GM19239 (cell line): ENCODE data around the gene CRIP2.

Source experiments
- DNase-seq: peaks from one replicate; pipeline ENCODE4 v3.0.0; 2011; ENCODE audit warnings: low spot score; ENCODE audit not compliant: insufficient read length
- FAIRE-seq: peaks from 2 replicates; lab custom pipeline; 2011; peaks lifted over from hg19 to GRCh38; lab: Jason Lieb, UNC

CRIP2 gene

DNA sequence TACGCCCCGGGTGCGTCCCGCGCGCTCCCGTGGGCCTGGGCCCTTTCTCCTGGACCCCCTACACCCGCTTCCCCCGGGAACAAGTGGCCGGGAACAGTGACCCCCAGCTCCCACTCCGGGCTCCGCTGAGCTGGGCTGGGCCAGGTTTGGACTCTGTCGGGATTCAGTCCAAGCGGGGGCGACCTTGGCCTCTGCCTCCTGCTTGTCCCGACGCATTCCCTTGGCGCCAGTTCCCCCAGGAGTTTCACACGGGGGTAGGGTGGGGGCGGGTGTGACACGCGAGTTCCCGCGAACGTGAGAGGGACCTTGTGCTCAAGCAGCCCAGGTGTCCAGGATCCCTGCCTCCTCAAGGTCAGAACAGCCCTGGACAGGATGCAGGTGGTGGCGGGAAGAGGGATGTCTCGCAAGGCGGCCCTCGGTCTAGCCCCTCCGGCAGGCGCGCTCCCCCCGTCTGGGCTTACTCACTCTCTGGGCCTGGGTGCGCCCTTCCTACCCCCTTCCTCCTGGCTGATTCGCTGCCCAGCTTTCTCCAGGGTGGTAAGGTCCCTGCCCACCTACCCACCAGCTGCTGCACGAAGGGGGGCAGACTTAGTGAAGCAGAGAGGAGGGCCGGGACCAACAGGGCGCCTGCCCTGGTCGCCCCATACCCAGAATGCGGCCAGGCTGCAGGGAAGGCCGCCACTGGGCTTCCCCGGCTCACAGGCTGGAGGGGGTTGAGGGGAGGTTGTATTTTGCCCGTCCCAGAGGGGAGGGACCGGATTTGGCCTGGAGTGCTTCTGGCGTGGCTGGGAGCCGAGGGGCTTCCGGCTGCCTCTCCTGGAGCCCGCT, 862 bp downstream of the CRIP2 start:
- FAIRE-seq (no peak), DNase-seq (no peak)

GRCh38 chr14:105476097-105476830, 1.6 kb downstream of the CRIP2 start:
- FAIRE-seq = no peak

GRCh38 chr14:105476831-105477659, 2.4 kb downstream of the CRIP2 start:
- FAIRE-seq = no peak
- no peak for DNase-seq

More at GRCh38 chr14:105476097-105476830, 1.6 kb downstream of the CRIP2 start:
- no peak for DNase-seq

GRCh38 chr14:105477660-105478397, 3.2 kb downstream of the CRIP2 start:
- no peak for FAIRE-seq
- no peak for DNase-seq

DNA sequence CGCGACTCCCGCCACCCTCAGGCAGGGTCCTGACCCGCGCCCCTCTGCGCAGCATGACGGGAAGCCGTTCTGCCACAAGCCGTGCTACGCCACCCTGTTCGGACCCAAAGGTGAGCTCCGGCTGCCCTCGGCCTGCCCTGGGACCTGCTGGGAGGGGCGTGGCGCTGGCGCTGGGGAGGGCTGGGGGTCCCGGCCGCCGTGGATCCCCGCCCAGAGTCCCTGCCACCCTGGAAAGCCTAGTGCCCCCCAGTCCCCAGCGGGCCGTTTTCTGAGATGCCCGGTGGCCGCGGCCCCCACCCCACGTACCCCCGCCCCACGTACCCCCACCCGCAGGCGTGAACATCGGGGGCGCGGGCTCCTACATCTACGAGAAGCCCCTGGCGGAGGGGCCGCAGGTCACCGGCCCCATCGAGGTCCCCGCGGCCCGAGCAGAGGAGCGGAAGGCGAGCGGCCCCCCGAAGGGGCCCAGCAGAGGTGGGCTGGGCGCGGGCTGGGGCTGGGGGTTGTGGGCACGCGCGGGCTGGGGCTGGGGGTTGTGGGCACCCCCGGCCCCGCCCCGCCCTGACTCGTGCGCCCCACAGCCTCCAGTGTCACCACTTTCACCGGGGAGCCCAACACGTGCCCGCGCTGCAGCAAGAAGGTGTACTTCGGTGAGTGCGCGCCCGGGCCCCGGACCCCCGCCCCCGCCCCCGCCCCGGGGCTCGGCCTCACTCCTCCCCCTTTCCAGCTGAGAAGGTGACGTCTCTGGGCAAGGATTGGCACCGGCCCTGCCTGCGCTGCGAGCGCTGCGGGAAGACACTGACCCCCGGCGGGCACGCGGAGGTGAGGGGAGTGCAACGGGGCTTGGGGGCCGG, 4.0 kb downstream of the CRIP2 start:
- DNase-seq = no peak
- no peak for FAIRE-seq

GRCh38 chr14:105479431-105480158, 5.0 kb downstream of the CRIP2 start:
- FAIRE-seq = no peak
- DNase-seq = no peak

DNA sequence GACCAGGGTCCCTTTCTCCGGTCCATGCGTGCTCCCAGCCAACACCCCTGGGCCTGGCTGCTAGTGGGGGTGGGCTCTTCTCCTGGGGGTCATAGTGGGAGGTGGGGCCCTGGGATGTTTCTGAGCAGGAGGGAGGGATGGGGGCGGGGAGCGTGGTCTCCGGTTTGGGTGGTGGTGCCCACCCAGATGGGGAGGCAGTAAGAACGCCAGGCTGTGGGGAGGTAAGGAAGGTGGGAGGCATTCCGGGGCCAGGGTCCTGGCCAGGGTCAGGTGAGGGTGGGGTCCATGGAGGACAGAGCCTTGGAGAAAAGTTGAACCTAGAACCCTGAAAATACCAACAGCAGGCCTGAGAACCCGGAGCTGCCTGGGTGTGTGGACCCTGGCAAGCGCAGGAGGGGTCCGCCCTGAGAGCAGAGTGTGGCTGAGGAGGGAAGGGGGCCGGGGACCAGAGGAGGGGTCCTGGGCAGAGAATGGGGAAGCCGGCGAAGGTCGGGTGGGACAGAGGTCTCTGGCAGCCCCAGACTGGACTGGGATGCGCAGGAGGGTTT, 5.7 kb downstream of the CRIP2 start:
- no peak for DNase-seq
- no peak for FAIRE-seq

DNA sequence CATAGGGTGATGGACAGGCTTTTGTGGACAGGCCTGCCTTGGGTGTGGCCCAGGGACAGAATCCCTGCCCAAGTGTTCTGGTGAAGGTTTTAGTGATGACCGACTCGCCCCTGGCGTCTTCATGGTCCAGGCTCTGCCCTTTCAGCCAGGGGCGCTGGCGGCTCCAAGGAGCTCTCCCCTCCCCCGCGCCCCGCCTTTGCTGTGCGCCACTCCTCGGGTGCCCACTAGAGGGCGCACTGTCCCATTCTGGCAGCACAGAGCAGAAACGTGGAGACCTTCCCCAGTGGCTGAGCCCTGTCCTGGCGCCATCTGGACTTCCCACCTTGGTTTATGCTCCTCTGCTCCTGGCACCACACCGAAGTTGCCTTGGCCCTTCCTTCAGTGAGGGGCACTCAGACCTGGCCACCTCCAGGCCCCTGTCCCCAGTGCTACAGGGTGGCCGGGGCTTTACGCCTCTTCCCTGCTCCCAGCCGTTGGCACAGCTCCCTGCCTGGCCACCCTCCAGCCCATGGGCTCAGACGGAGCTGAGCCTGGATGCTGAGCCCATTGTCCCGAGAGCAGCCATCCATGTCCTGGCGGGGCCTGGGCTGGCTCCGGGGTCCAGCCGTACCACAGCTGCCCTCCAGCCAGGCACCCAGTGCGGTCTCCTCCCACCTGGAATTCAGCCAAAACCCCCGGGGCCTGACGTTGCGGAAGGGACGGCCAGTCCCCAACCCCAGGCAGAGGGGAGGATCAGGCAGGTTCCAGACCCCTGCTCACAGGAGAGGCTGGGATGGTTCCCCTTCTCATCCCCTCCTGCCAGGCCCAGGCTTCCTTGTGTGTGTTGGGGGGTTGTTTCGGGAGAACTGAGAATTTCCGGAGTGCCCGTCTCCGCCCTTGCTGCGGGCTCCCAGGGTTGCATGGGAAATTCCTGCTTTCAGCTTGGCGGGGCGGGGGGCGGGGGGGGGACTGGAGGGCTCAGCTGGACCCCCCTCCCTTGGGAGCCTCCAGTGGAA, 6.5 kb downstream of the CRIP2 start:
- FAIRE-seq (peak; percentile 95), DNase-seq (peak; percentile 99)

DNA sequence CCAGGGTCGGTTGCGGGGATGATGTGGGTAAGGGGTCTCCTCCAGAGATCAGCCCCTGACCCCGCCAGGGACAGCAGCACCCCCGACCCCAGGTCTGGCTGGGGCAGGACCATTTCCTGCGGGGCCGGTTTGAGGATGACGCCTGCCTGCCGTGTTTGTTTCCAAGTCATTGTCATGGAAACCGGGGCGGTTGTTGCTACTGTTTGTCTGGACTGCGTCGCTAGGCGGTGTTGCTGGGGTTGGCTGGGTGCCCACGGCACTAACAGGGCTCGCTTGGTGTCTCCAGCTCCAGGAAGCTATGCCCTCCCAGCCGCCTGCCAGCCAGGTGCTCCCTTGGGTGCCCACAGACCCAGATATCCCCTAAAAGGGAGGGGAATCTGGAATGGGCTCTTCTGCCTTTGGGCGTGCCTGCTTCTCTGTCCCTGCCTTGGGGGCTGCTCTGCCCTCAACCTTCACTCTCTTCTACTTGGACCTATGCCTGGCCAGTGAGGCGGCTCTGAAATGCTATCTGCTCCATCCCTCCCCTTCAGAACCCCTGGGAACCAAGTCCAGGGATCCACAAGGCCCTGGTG, 7.4 kb downstream of the CRIP2 start:
- peak; percentile 98 for DNase-seq
- peak; percentile 93 for FAIRE-seq

GRCh38 chr14:105482486-105483110, 8.0 kb downstream of the CRIP2 start:
- DNase-seq = no peak

DNA sequence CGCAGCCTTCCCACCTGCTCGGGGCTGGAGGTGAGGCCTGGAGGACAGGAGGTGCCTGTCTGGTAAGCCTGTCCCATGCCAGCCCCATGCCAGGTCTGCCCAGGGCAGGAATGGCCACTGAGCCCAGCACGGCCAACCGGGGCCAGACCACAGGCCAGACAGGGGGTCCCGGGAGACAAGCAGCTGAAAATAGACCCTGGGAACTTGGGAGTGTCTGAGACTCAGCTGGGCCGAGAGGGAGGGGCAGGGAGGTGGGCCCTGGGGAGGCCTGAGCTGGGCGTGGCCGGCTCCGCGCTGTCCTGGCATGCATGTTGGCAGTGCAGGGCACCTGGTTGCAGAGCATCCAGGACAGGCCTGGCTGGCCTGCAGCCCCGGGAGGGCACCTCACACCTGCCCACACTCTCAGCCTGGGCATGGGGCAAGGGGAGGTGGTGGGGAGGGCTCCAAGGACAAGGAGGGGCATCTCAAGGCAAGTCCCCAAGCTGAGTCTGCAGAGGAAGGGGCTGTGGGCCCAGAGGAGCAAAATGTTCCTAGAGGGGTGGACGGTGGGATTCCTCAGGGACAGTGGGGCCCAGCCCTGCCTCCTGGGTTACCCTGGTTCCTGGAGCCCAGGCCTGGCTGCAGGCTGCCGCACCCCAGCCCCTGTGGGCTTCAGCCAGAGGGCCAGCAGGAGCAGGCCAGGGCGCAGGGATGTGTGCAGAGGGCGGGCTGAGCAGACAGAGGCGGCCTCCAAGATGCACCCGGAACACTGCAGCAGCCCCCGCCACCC, 8.9 kb downstream of the CRIP2 start:
- FAIRE-seq (no peak), DNase-seq (no peak)

More at GRCh38 chr14:105482486-105483110, 8.0 kb downstream of the CRIP2 start:
- no peak for FAIRE-seq

- DNase-seq = no peak
- FAIRE-seq = no peak
Observed at GRCh38 chr14:105484069-105484996, 9.7 kb downstream of the CRIP2 start.

DNA sequence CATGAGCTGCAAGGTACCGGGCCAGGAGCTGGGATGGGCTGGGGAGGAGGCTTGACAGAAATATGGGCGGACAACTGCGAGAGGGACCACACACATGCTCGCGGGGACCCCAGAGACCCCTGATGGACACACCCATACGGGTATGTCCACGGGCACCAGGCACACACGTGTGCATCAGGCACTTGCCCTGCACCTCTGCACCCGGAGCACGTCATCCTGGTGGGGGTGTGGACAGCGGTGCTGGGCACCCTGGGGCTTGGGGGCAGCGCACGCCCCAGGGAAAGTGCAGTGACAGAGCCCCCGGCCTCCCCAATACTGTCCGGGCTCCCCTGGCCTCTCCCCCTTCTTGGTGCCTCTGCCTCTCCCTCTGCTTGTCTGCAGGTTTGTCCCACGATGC, 10.4 kb downstream of the CRIP2 start:
- FAIRE-seq = no peak
- DNase-seq = no peak

- DNase-seq = no peak
- peak; percentile 18 for FAIRE-seq
Observed at GRCh38 chr14:105485739-105486162, 11.1 kb downstream of the CRIP2 start.
